ENCODE results near the gene CTDSP2.

CTDSP2 gene, protein sequence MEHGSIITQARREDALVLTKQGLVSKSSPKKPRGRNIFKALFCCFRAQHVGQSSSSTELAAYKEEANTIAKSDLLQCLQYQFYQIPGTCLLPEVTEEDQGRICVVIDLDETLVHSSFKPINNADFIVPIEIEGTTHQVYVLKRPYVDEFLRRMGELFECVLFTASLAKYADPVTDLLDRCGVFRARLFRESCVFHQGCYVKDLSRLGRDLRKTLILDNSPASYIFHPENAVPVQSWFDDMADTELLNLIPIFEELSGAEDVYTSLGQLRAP

DNA sequence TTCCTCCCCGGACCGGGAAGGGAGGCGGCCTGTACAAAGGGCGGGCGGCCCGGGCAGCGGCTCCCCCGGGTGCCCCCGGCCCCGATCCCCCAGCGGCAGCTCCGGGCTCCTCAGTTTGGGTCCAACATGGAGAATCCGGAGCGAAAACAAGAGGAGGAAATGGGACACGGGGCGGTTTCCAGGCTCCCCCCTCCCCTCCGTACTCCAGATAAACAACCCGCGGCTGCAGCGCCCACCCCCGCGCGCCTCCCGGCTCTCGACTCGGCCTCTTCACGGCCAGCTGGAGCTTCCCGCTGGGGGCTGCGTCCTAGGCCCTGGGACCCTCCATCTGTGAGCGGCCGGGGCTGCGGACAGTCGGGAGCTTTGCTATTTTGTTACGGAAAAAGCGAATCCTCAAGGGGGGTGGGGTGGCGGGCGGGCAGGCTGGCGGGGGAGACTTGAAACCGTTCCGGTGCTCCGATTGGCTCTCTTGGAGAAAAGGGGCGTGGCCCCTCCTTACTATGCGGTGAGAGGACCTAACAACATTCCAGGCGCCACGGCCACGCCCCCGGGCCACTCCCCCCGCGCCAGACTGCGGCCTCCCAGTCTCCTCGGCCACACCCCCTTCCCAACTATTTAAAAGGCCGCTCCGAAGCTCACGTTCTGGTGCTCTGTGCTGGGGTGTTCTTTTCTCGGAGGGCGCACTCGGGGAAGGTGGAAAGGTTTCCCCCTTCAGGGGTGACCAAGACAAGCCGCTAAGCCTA lies at the start of gene CTDSP2:
Gene CTDSP2 (minus strand): TSS at position 153 of the 743 bp plus-strand sequence. CDS start 294 bp downstream, outside the sequence.
- DNase-seq, result peak; percentile 99
- peak within 1 kb of the TSS; percentile 98 for H3K27ac ChIP-seq
- H3K27me3 ChIP-seq (ENCODE audit: insufficient read depth, low read depth, severe bottlenecking), result no peaks in the 10 kb centered on the region
- H3K9me3 ChIP-seq (ENCODE audit: severe bottlenecking), result no peaks in the 10 kb centered on the region
- TF ChIP-seq, protein P1, sequence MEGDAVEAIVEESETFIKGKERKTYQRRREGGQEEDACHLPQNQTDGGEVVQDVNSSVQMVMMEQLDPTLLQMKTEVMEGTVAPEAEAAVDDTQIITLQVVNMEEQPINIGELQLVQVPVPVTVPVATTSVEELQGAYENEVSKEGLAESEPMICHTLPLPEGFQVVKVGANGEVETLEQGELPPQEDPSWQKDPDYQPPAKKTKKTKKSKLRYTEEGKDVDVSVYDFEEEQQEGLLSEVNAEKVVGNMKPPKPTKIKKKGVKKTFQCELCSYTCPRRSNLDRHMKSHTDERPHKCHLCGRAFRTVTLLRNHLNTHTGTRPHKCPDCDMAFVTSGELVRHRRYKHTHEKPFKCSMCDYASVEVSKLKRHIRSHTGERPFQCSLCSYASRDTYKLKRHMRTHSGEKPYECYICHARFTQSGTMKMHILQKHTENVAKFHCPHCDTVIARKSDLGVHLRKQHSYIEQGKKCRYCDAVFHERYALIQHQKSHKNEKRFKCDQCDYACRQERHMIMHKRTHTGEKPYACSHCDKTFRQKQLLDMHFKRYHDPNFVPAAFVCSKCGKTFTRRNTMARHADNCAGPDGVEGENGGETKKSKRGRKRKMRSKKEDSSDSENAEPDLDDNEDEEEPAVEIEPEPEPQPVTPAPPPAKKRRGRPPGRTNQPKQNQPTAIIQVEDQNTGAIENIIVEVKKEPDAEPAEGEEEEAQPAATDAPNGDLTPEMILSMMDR (IDR thresholded peaks at IDR 0.05; ENCODE audit: low read depth, low read length), result no peak
- H3K36me3 ChIP-seq, result peaks cover 9% of the 10 kb centered on the region
- H3K4me3 ChIP-seq (ENCODE audit: low read depth, low read length), result peak within 1 kb of the TSS; percentile 99

DNA sequence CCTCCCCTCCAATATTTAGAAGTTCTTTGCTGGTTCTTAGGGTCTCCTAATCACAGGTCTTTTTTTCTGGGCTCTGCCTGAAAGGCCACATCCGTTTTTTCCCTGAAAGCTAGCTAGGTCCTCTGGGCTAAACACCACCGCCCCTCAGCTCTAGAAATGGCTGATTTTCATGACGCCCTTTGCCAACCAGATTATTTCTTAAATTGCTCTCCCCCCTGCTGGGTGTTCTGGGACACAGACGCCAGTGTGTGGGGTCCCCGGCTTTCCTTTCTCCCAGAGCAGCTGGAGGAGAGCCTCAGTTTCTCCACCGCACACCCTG lies 49.5 kb upstream of the CTDSP2 start:
- peak overlapping the region; percentile 77 for H3K27ac ChIP-seq

DNA sequence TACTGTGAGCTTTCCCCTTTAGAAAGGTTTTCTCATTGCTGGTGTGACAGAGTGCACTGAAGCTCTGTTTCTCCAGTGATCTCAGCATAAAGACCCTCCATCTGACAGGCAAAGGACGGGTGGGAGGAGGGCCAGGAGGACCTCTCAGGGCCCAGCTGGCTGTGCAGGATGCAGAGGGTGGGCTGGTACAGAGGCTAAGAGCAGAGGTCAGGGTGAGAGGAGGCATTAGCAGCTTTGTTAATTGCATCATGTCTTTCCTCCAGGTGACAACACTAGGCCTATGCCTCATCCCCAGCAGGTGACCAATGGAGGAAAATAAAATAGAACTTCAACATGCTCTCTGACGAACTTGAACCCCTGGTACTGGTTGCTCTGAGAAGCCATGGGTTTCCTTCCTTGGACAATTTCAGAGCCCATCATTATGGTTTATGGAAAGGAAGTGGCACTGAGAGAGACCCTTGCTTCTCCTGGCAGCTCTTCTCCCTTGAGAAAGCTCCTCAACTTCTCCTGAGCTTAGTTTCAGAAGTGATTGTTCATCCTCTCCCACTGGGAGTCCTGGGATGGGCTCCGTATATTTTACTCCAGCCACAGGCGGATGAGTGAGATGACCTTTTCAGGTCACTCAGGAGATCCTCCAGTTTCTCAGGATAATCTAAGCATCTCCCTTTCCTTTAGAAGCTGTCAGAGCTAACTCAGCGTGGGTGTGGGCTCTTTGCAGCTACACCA lies 49.0 kb upstream of the CTDSP2 start:
- Histone ChIP-seq H3K4me3 (ENCODE audit: low read depth, low read length) (no peak overlapping the region; the same call in 1 of the 2 replicates), H3K27ac (no peak overlapping the region), H3K9me3 (ENCODE audit: severe bottlenecking) (no peaks in the 10 kb centered on the region), H3K36me3 (no peaks in the 10 kb centered on the region), H3K27me3 (ENCODE audit: insufficient read depth, low read depth, severe bottlenecking) (no peaks in the 10 kb centered on the region)
- TF ChIP-seq, protein P1 (IDR thresholded peaks at IDR 0.05; ENCODE audit: low read depth, low read length), result no peak
- DNase-seq, result no peak

More for the DNA sequence above, 49.5 kb upstream of the CTDSP2 start:
- Histone ChIP-seq H3K4me3 (ENCODE audit: low read depth, low read length) (peak overlapping the region; percentile 62), H3K9me3 (ENCODE audit: severe bottlenecking) (no peaks in the 10 kb centered on the region), H3K36me3 (no peaks in the 10 kb centered on the region), H3K27me3 (ENCODE audit: insufficient read depth, low read depth, severe bottlenecking) (no peaks in the 10 kb centered on the region)
- TF ChIP-seq, protein P1 (IDR thresholded peaks at IDR 0.05; ENCODE audit: low read depth, low read length), result no peak
- DNase-seq, result peak; percentile 15

DNA sequence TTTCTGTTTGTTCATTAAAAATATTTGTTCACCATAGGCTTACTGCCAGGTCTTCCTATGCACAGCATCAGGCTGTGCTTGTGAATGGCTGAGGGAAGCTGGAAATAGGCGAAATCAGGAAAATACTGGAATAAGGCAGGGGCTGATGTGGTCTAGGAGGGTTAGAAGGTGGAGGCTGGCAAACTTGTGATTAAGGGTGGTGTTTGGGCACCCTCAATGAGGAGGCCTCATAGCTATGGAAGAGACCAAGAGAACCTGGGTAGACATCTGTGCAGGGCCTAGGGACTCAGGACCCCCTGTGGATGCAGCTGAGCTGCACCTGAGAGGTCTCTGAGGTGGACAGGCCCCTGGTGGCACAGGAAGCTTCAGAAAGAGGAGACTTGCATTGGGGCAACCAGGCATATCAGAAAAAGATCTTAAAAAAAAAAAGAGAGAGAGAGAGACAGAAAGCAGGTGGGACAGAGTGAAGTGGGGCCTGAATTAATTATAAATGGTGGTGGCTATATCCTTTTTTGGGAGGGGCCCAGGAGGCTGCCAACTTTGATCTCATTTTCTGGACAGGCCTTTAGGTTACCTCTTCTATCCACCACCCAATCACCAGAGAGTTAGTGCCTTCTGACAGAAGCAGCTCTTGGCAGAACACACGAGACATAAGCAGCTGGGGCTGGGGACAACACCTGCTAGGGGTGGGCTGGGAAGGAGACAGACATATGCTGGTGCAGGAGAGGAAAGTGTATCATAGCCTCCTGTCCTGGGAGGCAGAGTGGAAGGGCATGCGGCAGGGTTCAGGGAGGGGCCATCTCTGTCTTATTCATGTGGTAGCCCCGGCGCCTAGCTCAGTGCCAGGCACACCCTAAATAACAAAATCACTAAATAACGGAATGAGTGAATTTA lies 48.1 kb upstream of the CTDSP2 start:
- TF ChIP-seq, protein P1 (IDR thresholded peaks at IDR 0.05; ENCODE audit: low read depth, low read length), result no peak
- peak; percentile 64 for DNase-seq
- Histone ChIP-seq H3K36me3 (no peaks in the 10 kb centered on the region), H3K9me3 (ENCODE audit: severe bottlenecking) (no peaks in the 10 kb centered on the region), H3K4me3 (ENCODE audit: low read depth, low read length) (no peak overlapping the region), H3K27me3 (ENCODE audit: insufficient read depth, low read depth, severe bottlenecking) (no peaks in the 10 kb centered on the region), H3K27ac (no peak overlapping the region; the same call in 1 of the 2 replicates)
